KG1 (cell line): ENCODE data around the gene ELP6.
"Not testable (repeated sequence)": the region's sequence is repeated elsewhere in the genome, so short reads cannot be mapped to it uniquely, and the experiment has no call there.

Experiments used
- DNase-seq: peaks from one replicate; lab custom pipeline; 2025; lab: John Stamatoyannopoulos, UW

Gene ELP6

DNA sequence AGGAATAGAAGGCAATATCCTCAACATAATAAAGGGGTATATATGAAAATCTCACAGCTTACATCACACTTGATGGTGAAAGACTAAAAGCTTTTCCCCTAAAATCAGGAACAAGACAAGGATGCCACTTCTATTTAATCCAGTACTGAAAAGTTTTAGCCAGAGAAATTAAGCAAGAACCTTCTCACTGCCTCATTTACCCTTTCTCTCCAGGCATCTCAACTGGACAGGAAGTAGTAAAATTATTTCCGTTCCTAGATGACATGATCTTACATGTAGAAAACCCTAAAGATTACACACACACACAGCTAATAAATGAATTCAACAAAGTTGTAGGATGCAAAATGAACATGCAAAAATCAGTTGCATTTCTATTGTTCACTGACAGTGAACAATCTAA is 48.9 kb downstream of the ELP6 start:
- no peak for DNase-seq

DNA sequence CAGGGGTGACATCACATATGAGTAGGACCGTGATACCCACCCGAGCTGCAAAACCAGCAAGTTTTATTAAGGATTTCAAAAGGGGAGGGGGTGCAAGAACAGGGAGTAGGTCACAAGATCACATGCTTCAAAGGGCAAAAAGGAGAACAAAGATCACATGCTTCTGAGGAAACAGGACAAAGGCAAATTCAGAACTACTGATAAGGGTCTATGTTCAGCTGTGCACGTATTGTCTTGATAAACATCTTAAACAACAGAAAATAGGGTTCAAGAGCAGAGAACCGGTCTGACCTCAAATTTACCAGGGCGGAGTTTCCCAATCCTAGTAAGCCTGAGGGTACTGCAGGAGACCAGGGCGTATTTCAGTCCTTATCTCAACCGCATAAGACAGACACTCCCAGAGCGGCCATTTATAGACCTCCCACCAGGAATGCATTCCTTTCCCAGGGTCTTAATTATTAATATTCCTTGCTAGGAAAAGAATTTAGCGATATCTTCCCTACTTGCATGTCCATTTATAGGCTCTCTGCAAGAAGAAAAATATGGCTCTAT is 53.9 kb downstream of the ELP6 start:
- not testable (repeated sequence) for DNase-seq

GRCh38 chr3:47456984-47457383 is 56.5 kb downstream of the ELP6 start:
- DNase-seq, result no peak

DNA sequence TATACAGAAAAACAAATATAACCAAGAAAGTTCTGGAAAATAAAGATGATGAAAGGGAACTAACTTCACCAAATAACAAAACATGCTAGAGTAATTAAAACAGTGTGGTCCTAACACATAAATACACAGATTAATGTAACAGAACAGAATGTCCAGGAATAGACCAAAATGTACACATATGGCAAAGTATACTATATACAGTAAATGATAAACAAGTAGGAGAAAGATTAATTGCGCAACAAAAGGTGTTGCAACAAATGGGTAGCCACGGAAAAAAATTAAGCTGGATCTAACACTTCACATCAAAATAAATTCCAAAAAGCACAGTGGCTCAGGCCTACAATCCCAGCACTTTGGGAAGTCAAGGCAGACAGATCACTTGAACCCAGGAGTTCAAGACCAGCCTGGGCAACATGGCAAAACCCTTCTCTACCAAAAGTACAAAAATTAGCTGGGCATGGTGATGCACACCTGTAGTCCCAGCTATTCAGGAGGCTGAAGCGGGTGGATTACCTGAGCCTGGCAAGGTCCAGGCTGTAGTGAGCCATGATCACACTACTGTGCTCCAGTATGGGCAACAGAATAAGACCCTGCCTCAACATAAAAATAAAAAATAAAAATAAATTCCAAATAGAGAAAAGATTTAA is 57.6 kb downstream of the ELP6 start:
- no peak for DNase-seq

DNA sequence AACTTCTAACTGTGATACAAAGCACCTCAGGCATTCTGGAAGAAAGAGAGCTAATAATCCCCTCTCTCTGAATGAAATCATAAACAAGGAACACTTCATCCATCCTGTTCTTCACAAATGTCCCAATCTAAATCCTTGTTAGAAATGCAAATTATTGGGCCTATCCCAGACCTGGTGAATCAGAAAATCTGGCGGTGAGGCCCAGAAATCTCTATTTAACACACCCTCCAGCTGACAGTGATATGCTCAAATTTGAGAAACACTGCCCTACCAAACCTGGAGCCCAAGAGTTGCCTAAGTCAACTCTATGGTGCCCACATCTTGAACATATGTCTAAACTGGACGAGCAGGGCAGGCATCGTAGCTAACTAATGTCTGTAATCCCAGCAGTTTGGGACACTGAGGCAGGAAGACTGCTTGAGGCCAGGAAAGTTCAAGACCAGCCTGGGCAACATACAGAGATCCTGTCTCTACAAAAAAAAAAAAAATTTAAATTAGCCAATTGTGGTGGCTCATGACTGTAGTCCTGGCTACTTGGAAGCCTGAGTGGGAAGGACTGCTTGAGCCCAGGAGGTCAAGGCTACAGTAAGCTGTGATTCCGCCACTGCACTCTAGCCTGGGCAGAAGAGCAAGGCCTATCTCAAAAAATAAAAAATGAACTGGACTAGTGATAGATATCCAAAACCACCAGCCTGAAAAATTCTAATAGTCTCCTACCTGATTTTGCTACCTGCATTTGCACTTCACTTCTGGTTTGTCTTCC is 60.9 kb downstream of the ELP6 start:
- DNase-seq, result no peak
